GM21367 (cell line): Measurements from ENCODE around the gene CNTF.

Source experiments
- ATAC-seq: cut with Tn5 transposase; IDR thresholded peaks from one replicate; pipeline ENCODE4 v1.9.1; 2021; ENCODE audit not compliant: unreplicated experiment

The CNTF gene

DNA sequence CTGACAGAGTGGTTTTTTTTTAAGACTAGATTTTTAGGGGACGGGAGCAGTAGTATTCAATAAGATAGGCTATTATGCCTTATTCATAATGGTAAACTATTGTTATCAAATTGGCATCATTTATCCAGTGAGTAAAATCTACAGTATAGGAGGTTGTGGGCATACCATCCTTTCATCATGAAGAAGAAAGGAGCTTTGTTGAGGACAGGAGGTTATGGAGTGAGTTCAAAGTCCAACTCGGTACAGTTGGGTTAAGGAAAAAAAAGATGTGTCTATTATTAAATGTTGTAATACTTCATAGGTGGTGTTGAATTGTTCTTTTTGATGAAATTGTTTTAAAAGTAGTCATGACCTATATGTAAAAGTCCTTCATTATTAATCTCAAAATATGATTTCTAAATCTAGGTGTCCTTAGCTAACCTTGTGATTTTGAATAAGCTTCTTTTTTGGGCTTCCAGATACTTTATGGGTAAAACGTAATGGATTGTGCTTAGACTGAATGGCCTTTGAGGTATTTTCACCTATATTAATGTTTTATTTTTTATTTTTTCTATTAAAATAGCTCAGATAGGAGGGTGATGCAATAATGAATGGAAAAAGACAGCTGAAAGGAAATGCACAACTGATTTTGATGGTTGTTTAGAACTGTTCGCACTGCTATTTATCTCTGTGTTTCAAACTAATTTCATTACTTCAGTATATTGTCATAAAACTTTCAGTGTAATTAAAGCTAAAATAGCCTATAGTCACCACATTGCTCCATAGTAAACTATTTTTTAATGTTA, 15.3 kb upstream of the CNTF start:
- no peak for ATAC-seq

DNA sequence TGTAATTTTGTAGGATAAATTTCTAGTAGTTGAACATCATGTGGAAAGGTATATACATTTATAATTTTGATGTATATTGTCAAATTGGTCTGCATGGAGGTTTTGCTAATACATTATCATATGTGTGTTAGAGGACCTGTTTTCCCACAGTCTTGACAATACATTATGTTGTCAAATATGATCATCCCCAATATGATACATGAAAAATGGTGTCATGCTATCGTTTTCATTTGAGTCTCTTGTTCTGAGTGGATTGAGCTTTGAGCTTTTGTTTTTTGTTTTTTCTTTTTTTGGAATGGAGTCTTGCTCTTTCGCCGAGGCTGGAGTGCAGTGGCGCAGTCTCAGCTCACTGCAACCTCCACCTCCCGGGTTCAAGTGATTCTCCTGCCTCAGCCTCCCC, 14.1 kb upstream of the CNTF start:
- no peak for ATAC-seq

DNA sequence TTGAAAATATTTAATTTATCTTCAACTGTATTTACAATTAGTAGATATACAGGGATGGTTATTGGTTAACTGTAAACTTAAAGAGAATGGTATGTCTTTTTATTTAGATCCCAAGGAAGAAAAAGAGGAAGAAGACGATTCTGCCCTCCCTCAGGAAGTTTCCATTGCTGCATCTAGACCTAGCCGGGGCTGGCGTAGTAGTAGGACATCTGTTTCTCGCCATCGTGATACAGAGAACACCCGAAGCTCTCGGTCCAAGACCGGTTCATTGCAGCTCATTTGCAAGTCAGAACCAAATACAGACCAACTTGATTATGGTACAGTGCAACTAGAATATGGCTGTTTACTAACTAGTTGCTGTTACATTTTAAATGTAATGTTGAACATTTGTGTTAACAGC, 12.7 kb upstream of the CNTF start:
- ATAC-seq, result no peak

DNA sequence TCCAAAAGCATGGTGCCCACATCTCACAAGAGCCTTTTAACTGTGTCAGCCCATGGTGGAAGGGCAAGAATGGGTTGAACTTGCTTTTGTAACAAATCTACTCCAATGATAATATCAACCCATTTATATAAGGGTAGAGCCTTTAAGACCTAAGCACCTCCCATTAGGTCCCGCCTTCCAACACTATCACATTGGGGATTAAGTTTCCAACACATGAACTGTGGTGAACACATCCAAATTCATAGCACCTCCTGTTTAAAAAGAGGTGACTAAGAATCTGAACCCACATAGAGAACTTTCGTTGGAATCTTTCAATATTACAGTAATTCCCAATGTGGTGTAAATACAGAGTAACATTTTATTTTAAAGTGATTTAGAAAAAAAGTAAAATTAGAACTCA, 9.2 kb upstream of the CNTF start:
- ATAC-seq, result no peak

DNA sequence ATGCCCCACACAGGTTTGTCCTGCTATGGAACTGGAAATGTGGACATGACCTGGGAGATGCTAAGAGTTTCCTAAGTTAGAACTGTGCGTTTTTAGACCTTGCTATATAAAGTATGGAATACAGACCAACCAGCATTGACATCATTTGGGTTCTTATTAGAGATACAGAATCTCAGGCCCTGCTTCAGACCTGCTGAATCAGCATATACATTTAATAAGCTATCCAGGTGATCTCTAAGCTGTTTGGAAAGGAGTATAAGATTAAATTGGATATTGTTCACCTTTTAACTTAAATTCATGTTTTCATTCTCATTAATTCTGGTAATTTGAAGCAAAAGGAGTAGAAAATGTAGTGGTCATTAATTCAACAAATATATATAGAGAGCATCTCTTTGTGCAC, 6.9 kb upstream of the CNTF start:
- ATAC-seq, result no peak

DNA sequence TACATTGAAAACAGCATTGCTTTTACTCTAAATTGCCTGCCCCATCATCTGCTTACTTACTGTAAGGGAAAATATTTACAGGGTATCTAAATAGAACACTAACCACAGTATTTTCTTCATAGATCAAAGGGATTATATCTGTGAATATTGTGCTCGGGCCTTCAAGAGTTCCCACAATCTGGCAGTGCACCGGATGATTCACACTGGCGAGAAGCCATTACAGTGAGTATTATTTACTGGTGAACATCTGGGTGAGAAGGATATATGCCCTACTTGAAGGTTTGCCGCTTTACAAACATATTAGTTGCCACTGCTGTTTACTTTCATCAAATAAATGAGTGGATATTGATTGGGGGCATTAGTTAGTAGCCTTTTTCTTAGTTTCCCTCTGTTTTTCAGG, 5.9 kb upstream of the CNTF start:
- no peak for ATAC-seq

DNA sequence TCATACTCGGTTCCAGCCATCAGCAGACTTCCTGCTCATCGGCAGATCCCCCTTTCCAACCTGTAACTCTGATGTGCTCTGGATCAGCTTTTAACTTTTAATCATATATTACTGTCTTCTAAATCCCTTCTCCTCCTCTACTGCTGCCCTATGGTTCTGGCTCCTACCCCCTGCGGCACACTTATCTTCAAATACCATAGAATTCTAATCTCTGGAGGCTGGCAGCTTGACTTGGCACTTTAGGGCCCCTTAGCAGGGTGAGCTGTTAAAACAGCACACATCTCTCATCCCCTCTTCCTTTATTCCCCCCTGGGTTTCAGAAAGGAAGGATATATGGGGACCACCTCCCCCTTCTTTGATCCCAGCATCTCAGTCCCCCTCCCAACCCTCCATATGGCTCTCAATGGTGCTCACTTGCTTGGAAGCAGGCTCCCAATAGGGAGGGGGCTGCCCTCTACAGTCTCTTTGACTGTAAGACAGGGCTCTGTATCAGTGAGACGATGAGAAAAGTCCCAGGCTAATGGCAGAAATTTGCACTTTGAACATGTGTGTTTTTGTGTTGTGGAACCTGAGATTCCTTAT, 4.4 kb upstream of the CNTF start:
- ATAC-seq, result no peak

DNA sequence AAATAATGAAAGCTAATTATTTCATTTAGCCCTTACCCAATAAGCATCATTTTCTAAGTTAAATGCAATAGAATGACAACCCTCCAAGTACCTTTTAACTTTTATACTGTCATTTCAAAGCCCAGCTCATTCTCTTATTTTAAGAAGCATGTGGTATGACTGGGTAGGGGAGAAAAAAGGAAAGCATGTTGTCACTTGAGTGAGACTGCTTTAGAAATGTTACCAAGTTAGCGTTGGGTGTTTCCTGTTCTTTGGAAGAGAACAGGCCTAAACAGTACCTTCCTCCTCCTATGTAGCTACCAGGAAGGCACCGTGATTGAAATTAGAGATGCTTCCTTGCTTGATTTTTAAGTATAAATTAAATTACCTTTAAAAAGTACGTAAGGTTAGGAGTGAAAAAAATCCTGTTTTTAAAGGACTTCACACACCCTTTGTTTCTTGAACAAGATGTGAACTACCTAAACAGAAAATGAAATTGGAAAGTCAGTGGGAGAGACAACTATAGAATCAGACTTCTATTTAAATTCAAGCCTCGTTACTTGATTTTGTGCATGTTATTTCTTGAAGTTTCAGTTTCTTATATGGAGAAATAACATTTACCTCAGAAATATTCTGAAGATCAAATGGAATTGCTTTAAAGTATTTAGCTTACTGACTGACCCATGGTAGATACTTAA, 741 bp upstream of the CNTF start:
- no peak for ATAC-seq

DNA sequence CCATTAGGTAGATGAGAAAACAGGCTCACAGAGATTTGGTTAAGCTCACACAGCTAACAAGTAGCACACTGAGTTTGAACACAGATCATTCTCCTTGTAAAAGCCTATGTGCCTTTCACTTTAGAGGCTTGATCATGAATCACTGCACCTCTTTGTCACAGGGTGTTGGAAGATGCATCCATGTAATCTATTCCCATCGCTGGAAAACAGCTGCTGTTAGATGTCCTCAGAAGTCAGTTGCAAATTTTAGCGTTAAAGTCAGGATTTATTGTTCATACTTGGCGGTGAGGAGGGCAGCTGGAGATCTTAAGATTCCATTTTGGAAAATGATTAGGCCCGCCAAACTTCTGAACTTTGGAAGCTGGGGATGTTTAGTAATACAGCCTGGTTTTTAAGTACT, 2.6 kb downstream of the CNTF start:
- ATAC-seq, result no peak

DNA sequence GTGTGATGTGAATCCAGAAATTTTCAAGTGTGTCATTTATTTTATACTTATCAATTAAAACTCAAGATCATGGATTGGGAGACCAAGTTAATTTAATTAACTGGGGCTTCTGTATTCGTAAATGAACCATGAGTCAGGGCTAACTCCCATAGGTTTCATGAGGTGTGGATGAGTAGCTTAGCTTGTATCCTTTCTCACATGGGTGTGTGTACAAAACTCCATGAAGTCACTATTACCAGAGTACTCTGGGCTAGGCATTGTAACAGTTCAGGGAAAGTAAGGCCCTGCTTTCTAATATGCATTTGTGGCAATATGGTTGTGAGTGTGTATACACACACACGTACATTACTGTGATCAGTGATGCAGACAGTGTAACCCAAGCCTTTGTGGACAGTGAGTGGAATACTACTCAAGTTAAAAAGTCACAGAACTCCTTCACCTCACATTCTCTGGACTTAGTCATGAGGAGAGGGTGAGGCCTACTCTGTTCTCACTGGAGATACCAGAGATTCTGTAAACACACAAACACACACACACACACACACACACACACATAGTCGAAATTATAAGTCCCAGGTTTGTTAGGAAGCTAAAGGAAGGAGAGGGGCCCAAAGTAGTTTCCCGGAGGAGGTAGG, 3.5 kb downstream of the CNTF start:
- no peak for ATAC-seq

DNA sequence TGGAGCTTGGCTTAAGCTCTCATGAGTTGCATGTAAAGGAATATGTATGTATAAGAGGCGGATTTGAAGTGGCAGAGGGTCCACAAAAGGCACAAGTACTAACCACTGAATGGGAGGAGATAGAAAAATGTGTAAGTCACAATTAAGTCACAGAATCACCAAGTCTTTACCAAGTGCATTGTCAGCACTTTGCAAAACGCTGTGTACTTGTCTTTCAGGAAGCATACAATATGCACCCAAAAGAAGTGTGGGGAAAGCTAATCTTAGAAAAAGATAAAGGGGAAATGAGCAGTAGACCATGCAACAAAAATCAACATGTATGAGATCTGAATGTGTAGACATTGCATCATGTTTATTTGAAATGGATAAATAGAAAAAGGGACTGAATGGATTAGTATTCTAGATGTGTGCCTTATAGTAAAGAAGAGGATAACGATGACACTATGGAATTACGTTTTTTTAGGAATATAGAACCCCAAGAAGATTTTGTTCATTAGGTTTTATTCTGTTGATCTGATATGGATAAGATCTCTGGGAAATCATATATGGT, 4.5 kb downstream of the CNTF start:
- no peak for ATAC-seq

DNA sequence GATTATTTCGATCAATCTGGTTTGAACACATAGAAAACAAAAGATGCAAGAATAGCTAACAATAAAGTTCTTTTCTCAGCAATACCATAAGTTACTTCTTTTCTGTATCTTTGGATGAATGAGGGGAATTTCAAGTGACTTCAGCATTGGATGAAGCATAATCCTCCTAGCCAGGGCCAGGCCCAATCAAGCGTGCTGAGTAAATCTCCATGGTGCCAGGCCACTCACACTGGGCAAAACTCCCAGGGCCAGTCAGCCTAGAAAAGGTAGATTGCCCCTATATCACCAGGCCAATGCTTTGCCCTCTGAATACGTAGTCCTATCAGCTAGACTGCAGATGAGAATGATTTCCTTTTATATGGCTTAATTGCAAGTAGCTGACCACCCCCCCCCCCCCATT, 6.0 kb downstream of the CNTF start:
- no peak for ATAC-seq

DNA sequence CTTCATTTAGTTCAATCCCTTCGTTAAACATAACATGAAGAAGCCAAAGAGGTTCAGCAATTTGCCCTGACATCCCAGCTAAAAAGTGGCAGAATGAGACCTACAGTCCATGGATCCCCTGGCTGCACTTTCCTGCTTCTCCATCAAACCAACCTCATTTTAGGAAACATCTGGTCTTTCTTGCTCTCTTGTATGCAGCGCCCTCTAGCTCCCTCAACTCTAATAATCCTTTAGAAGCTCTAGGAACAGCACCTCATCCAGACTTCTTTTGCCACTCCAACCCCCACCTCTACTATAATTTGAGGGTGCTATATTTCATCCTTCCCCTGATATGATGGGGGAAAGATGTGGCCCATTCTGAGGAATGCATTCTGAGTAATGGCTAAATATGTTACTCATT, 7.4 kb downstream of the CNTF start:
- no peak for ATAC-seq

DNA sequence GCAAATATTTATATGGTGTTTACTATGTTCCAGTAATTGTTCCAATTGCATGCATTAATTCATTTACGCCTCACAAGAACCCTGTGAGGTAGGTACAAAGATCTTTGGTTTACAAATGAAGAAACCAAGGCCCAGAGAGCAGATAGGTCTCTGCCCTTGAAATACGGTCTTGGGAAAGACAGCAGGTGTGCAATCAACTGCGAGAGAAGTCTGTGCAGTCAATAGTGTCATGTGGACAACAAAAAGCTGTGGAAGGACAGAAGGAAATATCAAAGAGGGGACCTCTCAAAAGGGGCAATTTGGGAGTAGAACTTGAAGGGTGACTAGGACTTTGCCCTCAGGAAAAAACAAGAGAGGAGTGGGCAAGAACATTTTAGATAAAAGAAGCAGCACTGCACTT, 8.9 kb downstream of the CNTF start:
- no peak for ATAC-seq

DNA sequence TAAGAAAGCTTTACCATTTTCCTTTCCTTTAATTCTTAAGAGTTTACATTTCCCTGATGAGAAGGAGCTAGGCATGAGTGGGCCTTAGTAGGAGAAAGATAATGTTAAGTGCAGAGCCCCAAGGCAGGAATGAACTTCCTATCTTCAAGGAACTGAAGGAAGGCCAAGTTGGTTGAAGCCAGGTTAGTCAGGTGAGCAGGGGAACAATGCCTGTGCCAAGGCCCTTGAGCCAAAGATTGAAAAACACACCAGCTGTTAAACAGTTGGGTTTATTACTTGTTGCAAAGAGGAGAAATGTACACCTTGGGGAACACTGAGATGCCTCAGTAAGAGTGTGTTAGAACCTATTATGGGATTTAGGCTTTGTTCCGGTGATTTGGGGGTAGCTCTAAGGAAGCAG, 10.0 kb downstream of the CNTF start:
- no peak for ATAC-seq

DNA sequence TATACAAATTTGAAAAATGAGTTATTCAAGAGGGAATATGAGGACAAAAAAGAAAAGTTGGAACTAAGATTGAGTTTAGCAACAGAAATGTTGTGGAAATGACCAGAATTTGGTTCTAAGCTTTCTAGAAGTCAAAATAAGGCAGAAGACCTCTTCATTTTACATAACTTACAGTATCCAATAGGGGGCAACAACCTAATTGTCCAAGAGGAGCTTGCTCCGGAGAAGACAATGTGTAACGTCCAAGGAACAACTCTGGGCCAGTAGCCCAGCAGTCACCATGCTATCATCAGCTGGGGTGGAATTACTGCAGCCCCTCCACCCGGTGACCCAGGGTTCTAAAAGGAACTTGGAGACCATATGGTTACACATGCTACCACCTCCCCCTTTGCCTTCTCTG, 14.1 kb downstream of the CNTF start:
- ATAC-seq, result no peak

DNA sequence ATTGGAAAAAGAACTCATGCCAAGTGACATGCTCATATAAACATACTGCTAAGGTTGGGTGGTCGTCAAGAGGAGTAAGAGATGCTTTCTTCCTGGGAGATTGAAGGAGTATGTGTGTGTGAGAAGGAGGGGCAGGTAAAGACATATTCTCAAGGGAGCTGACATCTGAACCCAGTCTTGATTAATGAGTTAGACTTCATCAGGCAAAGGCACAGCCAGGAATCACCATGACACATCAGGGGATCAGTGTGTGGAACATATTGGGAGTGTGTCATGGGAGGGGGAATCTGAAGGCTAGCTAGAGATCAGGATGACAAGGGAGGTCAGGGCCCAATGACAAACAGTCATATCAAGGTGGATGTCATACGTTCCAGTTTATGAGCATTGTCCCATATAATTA, 14.9 kb downstream of the CNTF start:
- ATAC-seq, result no peak

DNA sequence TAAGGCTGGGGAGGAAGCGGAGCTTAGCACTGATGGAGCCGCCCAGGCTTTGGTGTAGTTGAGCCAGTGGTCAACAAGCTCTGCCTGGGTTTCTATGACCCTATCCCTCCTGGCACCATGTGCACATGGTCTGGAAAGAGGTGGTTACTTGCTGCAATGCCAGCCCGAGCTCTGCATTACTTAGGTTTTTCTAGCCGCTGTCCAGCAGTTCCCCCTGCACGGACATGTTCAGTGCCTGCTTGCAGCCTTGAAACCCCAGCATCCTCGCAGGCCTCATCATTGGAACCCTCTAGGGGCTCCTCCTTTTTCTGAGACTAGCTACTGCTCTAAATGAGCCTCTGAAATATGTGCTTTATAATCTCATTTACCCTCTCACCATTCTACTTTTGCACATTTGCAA, 16.6 kb downstream of the CNTF start:
- no peak for ATAC-seq

DNA sequence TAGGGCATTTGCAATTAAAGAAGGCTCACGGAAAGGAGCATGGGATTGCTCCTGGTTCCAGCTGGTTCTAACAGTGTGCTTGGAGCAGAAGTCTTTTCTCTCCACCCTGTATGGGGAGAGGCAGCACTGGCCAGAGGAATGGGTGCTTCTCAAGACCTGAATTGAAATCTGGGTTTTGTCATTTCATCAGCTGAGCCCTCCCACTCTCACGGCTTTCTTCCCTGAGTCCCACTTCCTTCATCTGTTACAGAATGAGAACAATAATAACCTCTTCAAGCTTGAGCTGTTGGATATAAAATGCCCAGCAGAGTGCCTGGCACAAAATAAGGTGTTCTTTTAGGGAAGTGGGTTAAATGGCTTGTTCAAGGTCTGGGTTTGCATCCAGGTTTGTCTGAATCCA, 17.2 kb downstream of the CNTF start:
- ATAC-seq, result no peak

DNA sequence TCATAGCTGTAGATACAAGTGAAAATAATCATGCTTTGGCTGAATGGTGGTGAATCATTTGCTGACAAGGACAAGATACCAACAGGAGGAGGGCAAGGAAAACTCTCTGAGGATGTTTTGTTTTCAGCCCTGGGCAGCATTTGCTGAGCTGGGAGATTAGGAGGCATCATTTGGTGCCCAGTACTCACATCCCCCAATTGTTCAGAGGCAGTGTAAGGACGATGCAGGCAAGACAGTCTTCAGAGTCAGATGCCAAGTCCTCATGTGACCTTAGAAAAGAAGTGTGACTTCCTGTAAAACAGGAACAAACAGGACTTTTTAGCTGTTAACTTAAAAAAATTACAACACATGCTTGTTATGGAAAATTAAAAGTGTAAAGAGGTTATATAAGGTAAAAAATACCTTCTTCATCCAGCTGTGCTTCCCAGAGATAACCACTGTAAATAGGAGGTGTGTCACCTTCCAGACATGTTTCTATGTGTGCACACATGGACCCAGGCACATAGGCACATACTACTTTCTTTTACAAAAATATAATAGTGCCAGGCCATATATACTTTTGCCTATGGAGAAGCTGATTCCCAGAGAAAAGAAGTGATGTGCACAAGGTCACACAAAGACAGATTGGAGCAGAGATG, 18.0 kb downstream of the CNTF start:
- no peak for ATAC-seq

DNA sequence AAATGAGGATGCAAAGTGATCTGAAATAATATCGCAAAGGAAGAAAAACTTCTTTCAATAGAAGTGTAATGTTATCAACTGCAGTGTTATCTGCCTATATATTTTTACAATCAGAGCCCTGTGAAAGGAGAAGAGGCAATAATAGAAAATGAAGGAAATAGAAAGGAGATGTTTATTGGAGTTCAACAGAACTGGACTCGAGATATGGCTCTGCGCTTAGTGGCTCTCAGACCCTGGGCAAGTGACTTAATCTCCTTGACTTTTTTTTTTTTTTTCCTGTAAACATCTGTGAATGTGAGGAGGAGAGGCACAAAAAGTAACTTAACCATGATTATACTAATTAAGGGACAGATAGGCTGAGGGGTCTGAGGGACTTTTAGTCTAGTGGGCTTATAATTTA, 18.9 kb downstream of the CNTF start:
- no peak for ATAC-seq
